Superior temporal gyrus (tissue), 1 donor: Measurements from ENCODE around the gene PRR3.

ENCODE experiments used
- DNase-seq: peaks from one replicate; pipeline ENCODE4 v3.0.0-alpha.2; 2016; ENCODE audit errors: extremely low spot score

PRR3 gene

GRCh38 chr6:30537931-30538330, 19.2 kb upstream of the PRR3 start:
- DNase-seq = no peak

- peak; percentile 95 for DNase-seq
These were observed 15.3 kb upstream of the PRR3 start for GRCh38 chr6:30541515-30542403.

GRCh38 chr6:30542404-30542725, 14.7 kb upstream of the PRR3 start:
- no peak for DNase-seq

GRCh38 chr6:30542915-30543314, 14.2 kb upstream of the PRR3 start:
- no peak for DNase-seq

- no peak for DNase-seq
These were observed 13.3 kb upstream of the PRR3 start for GRCh38 chr6:30543821-30544220.

GRCh38 chr6:30544666-30545272, 12.3 kb upstream of the PRR3 start:
- DNase-seq = peak; percentile 82

- DNase-seq = no peak
These were observed 9.6 kb upstream of the PRR3 start for GRCh38 chr6:30547454-30547853.

- DNase-seq = no peak
These were observed 8.7 kb upstream of the PRR3 start for GRCh38 chr6:30548375-30548774.

GRCh38 chr6:30554404-30554803, 2.7 kb upstream of the PRR3 start:
- no peak for DNase-seq

- DNase-seq = no peak
These were observed 1.9 kb upstream of the PRR3 start for GRCh38 chr6:30554962-30555815.

GRCh38 chr6:30555816-30556065, 1.4 kb upstream of the PRR3 start:
- peak; percentile 54 for DNase-seq

GRCh38 chr6:30556066-30556905, 809 bp upstream of the PRR3 start, which contains the start of gene GNL1:
Gene GNL1, minus strand, starts transcription at chr6:30556489. Its CDS starts 286 bp downstream, at chr6:30556203.
- DNase-seq = peak; percentile 84

- no peak for DNase-seq
These were observed 537 bp downstream of the PRR3 start for GRCh38 chr6:30557683-30557981.

GRCh38 chr6:30560930-30561329, 3.8 kb downstream of the PRR3 start:
- no peak for DNase-seq

GRCh38 chr6:30562470-30563425, 5.7 kb downstream of the PRR3 start:
- DNase-seq = no peak

- no peak for DNase-seq
These were observed 7.0 kb downstream of the PRR3 start for GRCh38 chr6:30564114-30564513.

- no peak for DNase-seq
These were observed 8.7 kb downstream of the PRR3 start for GRCh38 chr6:30565772-30566171.

GRCh38 chr6:30568245-30568644, 11.2 kb downstream of the PRR3 start:
- DNase-seq = no peak

GRCh38 chr6:30570263-30570662, 13.2 kb downstream of the PRR3 start:
- peak; percentile 11 for DNase-seq

GRCh38 chr6:30570740-30571074, 13.6 kb downstream of the PRR3 start:
- no peak for DNase-seq
